CD4-positive, alpha-beta T cell (primary cell): ENCODE results near the gene UNKL. TPM values are rescaled to one million over a fixed set of nuclear protein-coding genes. Genes with fewer than 3 reads are reported as not detected.

Source experiments
- ATAC-seq: fragments of 200-7000 bp; cut with Tn5 transposase; one replicate; pipeline ENCODE4 v1.10.0; 2022; ENCODE audit warnings: mild to moderate bottlenecking; ENCODE audit not compliant: poor library complexity
- CTCF ChIA-PET: fragments of 350-600 bp; sonication (Branson Sonifier 250); formaldehyde crosslinking; loops from one replicate; lab custom pipeline; 2021; ENCODE audit warnings: antibody characterized with exemption, inconsistent platforms; lab: Charles Lee
- POLR2A ChIA-PET: fragments of 350-600 bp; sonication (Branson Sonifier 250); formaldehyde crosslinking; loops from one replicate; lab custom pipeline; 2021; ENCODE audit warnings: antibody characterized with exemption, inconsistent platforms; lab: Charles Lee
- DNase-seq, 14 experiments: peaks; one replicate each; pipeline ENCODE4 v3.0.0-alpha.2; 2013 to 2020; ENCODE audit warnings: mixed read lengths in 2 of 14
- H3K27ac ChIP-seq, 2 donors: one replicate each; pipeline versions ENCODE4 v1.5.1 to v1.7.0; 2013; ENCODE audit warnings: low read length in 2 of 2, low read depth in 1 of 2, mild to moderate bottlenecking in 1 of 2
- H3K27me3 ChIP-seq, 2 experiments: 1 replicate in 1 of 2; 2 replicates in 1 of 2; pipeline versions ENCODE4 v1.6.1 to v1.7.0; 2013; ENCODE audit warnings: low read length in 2 of 2, control low read depth in 1 of 2, mild to moderate bottlenecking in 1 of 2, moderate library complexity in 1 of 2; ENCODE audit not compliant: insufficient read depth in 2 of 2, control insufficient read depth in 1 of 2
- H3K36me3 ChIP-seq: one replicate; pipeline ENCODE4 v1.6.1; 2013; ENCODE audit warnings: low read length, control low read depth; ENCODE audit not compliant: insufficient read depth
- H3K4me1 ChIP-seq: one replicate; pipeline ENCODE4 v1.6.1; 2013; ENCODE audit warnings: low read length, control low read depth; ENCODE audit not compliant: insufficient read depth
- H3K4me3 ChIP-seq: one replicate; pipeline ENCODE4 v1.5.1; 2013; ENCODE audit warnings: mild to moderate bottlenecking, low read length, moderate library complexity
- H3K9me3 ChIP-seq, 2 experiments: 1 replicate in 1 of 2; 2 replicates in 1 of 2; pipeline versions ENCODE4 v1.6.1 to v1.7.0; 2013; ENCODE audit warnings: low read length in 2 of 2, mild to moderate bottlenecking in 2 of 2, control low read depth in 1 of 2, moderate library complexity in 1 of 2; ENCODE audit not compliant: control insufficient read depth in 1 of 2, insufficient read depth in 1 of 2
- H3K27ac Mint-ChIP-seq: one replicate; pipeline ENCODE4 v1.8.0; 2020; ENCODE audit warnings: mixed read lengths
- H3K27me3 Mint-ChIP-seq: one replicate; pipeline ENCODE4 v1.8.0; 2021; ENCODE audit warnings: mixed read lengths
- H3K36me3 Mint-ChIP-seq: one replicate; pipeline ENCODE4 v1.8.0; 2021; ENCODE audit warnings: low read depth, mixed read lengths
- H3K4me1 Mint-ChIP-seq: one replicate; pipeline ENCODE4 v1.8.0; 2021; ENCODE audit warnings: low read depth, mixed read lengths
- H3K4me3 Mint-ChIP-seq: one replicate; pipeline ENCODE4 v1.8.0; 2020; ENCODE audit warnings: mild to moderate bottlenecking, mixed read lengths
- H3K9me3 Mint-ChIP-seq: one replicate; pipeline ENCODE4 v1.8.0; 2020; ENCODE audit warnings: mixed read lengths
- intact Hi-C, 2 experiments: fragments of 100-400 bp; cut with DNase I in 1 of 2; cut with micrococcal nuclease in 1 of 2; formaldehyde crosslinking; loops; one replicate each; pipeline versions ENCODE4 v1.15.1 to v1.9.0; 2023 to 2025; cut with DNase I, micrococcal nuclease
- total RNA-seq, 174 experiments: library from RNA in 2 of 174; stranded (reverse) in 2 of 174; gene quantifications; one replicate each; pipeline ENCODE4 v1.2.3 and lab custom pipeline; 2021 to 2026
- TF ChIP-seq, protein P1 (sequence below): fragments of 200-600 bp; IDR thresholded peaks from one replicate; pipeline ENCODE4 v1.8.0; 2022; ENCODE audit warnings: antibody characterized with exemption, mild to moderate bottlenecking

The UNKL gene
- total RNA-seq, 2 experiments from 2014 or later, result 52.6 to 53.2 TPM

DNA sequence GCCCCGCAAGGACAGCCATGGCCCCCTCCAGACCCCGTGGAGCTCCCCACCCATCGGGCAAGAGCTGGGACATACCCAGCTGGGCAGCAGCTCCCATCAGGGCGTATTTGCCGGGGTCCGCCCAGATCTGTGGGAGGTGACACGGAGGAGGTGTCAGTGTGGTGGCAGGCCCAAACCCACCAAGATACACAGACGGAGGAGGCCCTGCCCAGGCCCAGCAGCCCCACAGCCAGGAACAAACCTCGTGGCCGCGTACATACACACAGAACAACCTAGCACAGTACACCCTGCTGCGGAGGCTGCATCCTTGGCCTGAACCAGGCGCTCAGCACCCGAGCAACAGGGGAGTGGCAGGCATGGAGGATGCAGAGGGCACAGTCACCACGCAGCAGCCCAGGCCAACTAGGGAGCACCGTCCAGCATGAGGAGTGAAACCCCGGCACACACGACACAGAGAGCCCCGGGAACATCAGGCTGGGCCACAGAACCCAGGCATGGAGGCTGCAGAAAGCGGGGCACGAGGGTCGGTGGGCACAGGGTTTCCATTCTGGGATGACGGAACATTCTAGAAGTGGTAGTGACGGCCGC is 34.8 kb upstream of the UNKL start:
- H3K27me3 Mint-ChIP-seq, result no peaks in the 10 kb centered on the region
- ChIA-PET POLR2A (no interaction called here), CTCF (no interaction called here)
- Histone ChIP-seq H3K36me3 (peaks cover 43% of the 10 kb centered on the region), H3K4me3 (no peak overlapping the region), H3K27ac (no peak overlapping the region), H3K4me1 (no peaks in the 10 kb centered on the region), H3K9me3 (peaks cover 0 to 4% of the 10 kb centered on the region in 2 experiments), H3K27me3 (no peaks in the 10 kb centered on the region)
- peaks cover 22% of the 10 kb centered on the region for H3K36me3 Mint-ChIP-seq
- TF ChIP-seq, protein P1, sequence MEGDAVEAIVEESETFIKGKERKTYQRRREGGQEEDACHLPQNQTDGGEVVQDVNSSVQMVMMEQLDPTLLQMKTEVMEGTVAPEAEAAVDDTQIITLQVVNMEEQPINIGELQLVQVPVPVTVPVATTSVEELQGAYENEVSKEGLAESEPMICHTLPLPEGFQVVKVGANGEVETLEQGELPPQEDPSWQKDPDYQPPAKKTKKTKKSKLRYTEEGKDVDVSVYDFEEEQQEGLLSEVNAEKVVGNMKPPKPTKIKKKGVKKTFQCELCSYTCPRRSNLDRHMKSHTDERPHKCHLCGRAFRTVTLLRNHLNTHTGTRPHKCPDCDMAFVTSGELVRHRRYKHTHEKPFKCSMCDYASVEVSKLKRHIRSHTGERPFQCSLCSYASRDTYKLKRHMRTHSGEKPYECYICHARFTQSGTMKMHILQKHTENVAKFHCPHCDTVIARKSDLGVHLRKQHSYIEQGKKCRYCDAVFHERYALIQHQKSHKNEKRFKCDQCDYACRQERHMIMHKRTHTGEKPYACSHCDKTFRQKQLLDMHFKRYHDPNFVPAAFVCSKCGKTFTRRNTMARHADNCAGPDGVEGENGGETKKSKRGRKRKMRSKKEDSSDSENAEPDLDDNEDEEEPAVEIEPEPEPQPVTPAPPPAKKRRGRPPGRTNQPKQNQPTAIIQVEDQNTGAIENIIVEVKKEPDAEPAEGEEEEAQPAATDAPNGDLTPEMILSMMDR, result no peak
- H3K4me3 Mint-ChIP-seq, result no peak overlapping the region
- H3K9me3 Mint-ChIP-seq, result no peaks in the 10 kb centered on the region
- no peak for ATAC-seq
- no peak for DNase-seq
- no peaks in the 10 kb centered on the region for H3K4me1 Mint-ChIP-seq
- intact Hi-C loops, result no loop called here
- no peak overlapping the region for H3K27ac Mint-ChIP-seq

DNA sequence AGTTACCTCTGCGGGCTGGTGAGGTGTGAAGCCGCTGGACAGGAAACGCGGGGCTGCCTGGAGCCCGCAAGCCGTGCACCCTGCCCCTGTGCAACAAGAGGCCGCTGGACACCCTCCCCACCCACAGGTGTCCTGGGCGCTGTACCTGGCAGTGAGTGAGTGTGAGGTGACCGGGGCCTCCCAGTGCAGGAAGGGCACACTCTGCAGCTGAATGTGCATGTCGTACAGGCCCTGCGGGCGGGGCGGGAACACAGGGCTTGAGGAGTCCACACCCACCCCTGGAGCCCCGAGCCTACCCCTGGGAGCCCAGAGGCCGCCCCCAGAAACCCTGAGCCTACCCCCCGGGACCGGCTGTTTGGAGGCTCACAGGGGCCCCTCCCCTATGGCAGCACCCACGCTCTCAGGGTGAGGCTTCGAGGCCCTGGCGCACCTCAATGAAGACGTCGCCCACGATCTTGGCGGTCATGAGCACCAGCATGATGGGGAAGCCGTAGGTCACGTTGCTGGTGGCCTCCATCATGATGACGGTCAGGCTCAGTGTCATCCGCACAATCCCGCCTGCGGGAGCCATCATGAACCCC is 34.1 kb upstream of the UNKL start:
- intact Hi-C loops, result no loop called here
- peaks cover 0 to 4% of the 10 kb centered on the region in 2 experiments for H3K9me3 ChIP-seq
- DNase-seq (no peak), ATAC-seq (no peak)
- no peaks in the 10 kb centered on the region for H3K4me1 ChIP-seq
- H3K27me3 ChIP-seq, result no peaks in the 10 kb centered on the region
- Mint-ChIP-seq H3K4me3 (no peak overlapping the region), H3K9me3 (no peaks in the 10 kb centered on the region), H3K27me3 (no peaks in the 10 kb centered on the region), H3K4me1 (no peaks in the 10 kb centered on the region), H3K36me3 (peaks cover 22% of the 10 kb centered on the region), H3K27ac (no peak overlapping the region)
- TF ChIP-seq, protein P1, result no peak
- POLR2A ChIA-PET, result no interaction called here
- peaks cover 37% of the 10 kb centered on the region for H3K36me3 ChIP-seq
- H3K4me3 ChIP-seq, result no peak overlapping the region
- CTCF ChIA-PET, result no interaction called here
- no peak overlapping the region for H3K27ac ChIP-seq

DNA sequence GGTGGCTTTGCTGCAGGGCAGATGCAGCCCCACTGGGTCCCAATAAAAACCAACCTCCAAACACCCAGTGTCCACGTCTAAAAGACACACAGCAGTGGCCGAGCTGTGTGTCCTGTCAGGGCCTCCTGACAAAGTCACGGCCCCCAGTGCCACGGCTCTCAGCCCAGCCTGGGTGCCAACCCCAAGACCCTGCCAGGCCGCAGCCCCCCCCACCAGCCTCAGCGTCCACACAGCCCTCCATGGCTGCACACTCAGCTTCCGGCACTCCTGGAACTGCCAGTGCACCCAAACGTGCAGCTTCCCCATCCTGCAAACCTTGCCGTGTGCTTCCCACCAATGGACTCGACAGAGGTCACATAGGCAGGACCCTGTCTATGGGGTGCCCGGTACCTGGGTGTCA is 33.5 kb upstream of the UNKL start:
- no peak for ATAC-seq
- Mint-ChIP-seq H3K4me3 (no peak overlapping the region), H3K4me1 (no peaks in the 10 kb centered on the region), H3K9me3 (no peaks in the 10 kb centered on the region), H3K36me3 (peaks cover 19% of the 10 kb centered on the region), H3K27me3 (no peaks in the 10 kb centered on the region), H3K27ac (no peak overlapping the region)
- TF ChIP-seq, protein P1, result no peak
- H3K4me3 ChIP-seq, result no peak overlapping the region
- CTCF ChIA-PET, result no interaction called here
- DNase-seq, result no peak
- H3K4me1 ChIP-seq, result no peaks in the 10 kb centered on the region
- peaks cover 31% of the 10 kb centered on the region for H3K36me3 ChIP-seq
- H3K9me3 ChIP-seq, result peaks cover 0 to 4% of the 10 kb centered on the region in 2 experiments
- H3K27ac ChIP-seq, result no peak overlapping the region
- intact Hi-C loops, result no loop called here
- POLR2A ChIA-PET, result no interaction called here
- H3K27me3 ChIP-seq, result no peaks in the 10 kb centered on the region
